Body of pancreas (tissue), 4 donors: ENCODE data around the gene TBC1D9. TPM values are rescaled to one million over a fixed set of nuclear protein-coding genes. Genes with fewer than 3 reads are reported as not detected.

Experiments used
- ATAC-seq: fragments of 150-250 bp; one replicate; pipeline ENCODE4 v1.9.1; 2016
- DNase-seq, 4 donors: peaks; one replicate each; pipeline ENCODE4 v3.0.0-alpha.2; 2019
- H3K27ac ChIP-seq, 4 donors: fragments of 200-600 bp; sonication (generic); 1 replicate in 3 of 4; 2 replicates in 1 of 4; pipeline versions ENCODE4 v1.5.1 to v1.6.1; 2016 to 2019; ENCODE audit warnings: mild to moderate bottlenecking in 1 of 4, mixed read lengths in 1 of 4, moderate library complexity in 1 of 4
- H3K27me3 ChIP-seq, 2 donors: fragments of 200-600 bp; sonication (generic); one replicate each; pipeline ENCODE4 v1.6.0; 2016; ENCODE audit warnings: mild to moderate bottlenecking in 1 of 2
- H3K36me3 ChIP-seq, 2 donors: fragments of 200-600 bp; sonication (generic); replicated peaks in 1 of 2; 2 replicates each; pipeline ENCODE4 v1.5.1; 2016; ENCODE audit warnings: low read depth in 2 of 2; ENCODE audit not compliant: insufficient read depth in 1 of 2
- H3K4me1 ChIP-seq: fragments of 200-600 bp; sonication (generic); one replicate; pipeline ENCODE4 v1.6.0; 2016
- H3K4me3 ChIP-seq, 2 donors: fragments of 200-600 bp; sonication (generic); 1 replicate in 1 of 2; 2 replicates in 1 of 2; pipeline ENCODE4 v1.5.1; 2016 to 2019
- H3K9me3 ChIP-seq, 3 donors: fragments of 200-600 bp; sonication (generic); 1 replicate in 2 of 3; 2 replicates in 1 of 3; pipeline ENCODE4 v1.5.1; 2016
- POLR2A ChIP-seq, 3 donors: fragments of 450-650 bp; IDR thresholded peaks; one replicate each; pipeline ENCODE4 v1.6.1; 2016; ENCODE audit warnings: antibody characterized with exemption in 3 of 3, mild to moderate bottlenecking in 2 of 3
- WGBS, 2 donors: methylation state at CpG; one replicate each; pipeline ENCODE4 v1.1.5; 2017; 5-methylcytosine and 5-hydroxymethylcytosine counted together
- intact Hi-C: fragments of 100-400 bp; cut with DNase I; formaldehyde crosslinking; loops from one replicate; pipeline ENCODE4 v1.15.1; 2023
- total RNA-seq, 2 donors: library from RNA; depleted of rRNA; stranded (reverse); fragments of >200 nt; gene quantifications; one replicate each; pipeline ENCODE4 v1.1.0, GENCODE V29; 2016
- TF ChIP-seq, protein P1 (sequence below), 7 experiments: fragments of 450-650 bp in 4 of 7; fragments of 200-600 bp in 3 of 7; sonication (generic) in 3 of 7; IDR thresholded peaks; one replicate each; pipeline ENCODE4 v1.5.1; 2016 to 2019; ENCODE audit warnings: antibody characterized with exemption in 7 of 7

Gene TBC1D9
- total RNA-seq, 2 donors from 2014 or later: 11.2 to 13.5 TPM

DNA sequence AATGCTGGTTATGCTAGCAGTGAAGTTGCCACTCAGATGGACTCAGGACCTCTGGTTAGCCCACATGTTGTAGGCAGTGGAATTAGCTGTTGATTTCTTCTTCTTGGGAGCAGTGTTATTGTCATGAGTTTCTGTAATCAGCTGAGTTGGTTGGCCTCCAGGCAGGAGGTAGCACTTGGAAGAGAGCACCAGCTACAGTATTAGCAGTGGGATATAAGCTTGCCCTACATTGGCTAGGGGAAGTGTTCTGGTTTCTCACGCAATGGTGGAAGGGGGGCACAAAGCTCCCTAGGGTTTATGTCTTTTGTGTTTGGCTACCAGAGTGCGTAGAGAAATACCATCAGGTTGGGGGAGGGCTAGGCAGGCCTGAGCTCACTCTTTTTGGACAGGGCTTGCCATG lies 153.5 kb downstream of the TBC1D9 start:
- Histone ChIP-seq H3K36me3 (no peaks in the 10 kb centered on the region), H3K4me1 (no peaks in the 10 kb centered on the region), H3K27ac (no peak overlapping the region), H3K9me3 (no peaks in the 10 kb centered on the region), H3K4me3 (no peak overlapping the region), H3K27me3 (no peaks in the 10 kb centered on the region)
- TF ChIP-seq, protein P1, sequence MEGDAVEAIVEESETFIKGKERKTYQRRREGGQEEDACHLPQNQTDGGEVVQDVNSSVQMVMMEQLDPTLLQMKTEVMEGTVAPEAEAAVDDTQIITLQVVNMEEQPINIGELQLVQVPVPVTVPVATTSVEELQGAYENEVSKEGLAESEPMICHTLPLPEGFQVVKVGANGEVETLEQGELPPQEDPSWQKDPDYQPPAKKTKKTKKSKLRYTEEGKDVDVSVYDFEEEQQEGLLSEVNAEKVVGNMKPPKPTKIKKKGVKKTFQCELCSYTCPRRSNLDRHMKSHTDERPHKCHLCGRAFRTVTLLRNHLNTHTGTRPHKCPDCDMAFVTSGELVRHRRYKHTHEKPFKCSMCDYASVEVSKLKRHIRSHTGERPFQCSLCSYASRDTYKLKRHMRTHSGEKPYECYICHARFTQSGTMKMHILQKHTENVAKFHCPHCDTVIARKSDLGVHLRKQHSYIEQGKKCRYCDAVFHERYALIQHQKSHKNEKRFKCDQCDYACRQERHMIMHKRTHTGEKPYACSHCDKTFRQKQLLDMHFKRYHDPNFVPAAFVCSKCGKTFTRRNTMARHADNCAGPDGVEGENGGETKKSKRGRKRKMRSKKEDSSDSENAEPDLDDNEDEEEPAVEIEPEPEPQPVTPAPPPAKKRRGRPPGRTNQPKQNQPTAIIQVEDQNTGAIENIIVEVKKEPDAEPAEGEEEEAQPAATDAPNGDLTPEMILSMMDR (IDR thresholded peaks at IDR 0.05): no peak
- ATAC-seq: no peak
- no peak for DNase-seq
- WGBS, 2 donors: 85 to 92% methylated on average over 2 of the region's 2 CpGs
- intact Hi-C loops: no loop called here

DNA sequence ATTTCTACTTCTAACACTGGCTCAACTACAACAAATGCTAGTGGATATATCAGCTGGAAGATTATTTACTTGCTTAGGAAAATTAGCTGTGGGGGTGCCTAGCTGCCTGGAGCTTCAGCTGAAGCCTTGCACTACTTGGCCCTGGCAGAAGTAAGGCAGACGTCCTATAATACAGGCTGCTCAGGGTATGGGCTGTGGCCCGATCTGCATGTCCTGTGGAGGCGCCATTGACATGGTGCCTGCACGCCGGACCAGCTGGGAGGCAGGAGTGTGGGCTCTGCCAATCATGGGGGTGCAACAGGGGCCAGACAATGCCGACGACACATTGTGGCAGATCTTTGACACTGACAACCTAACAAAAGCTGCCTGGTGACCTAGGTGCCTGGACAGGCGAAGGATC lies 155.8 kb downstream of the TBC1D9 start:
- H3K27ac ChIP-seq: no peak overlapping the region
- no peak overlapping the region for H3K4me3 ChIP-seq
- ATAC-seq (no peak), DNase-seq (no peak)
- no peaks in the 10 kb centered on the region for H3K4me1 ChIP-seq
- no peaks in the 10 kb centered on the region for H3K36me3 ChIP-seq
- no peak for TF ChIP-seq POLR2A (IDR thresholded peaks at IDR 0.05)
- TF ChIP-seq, protein P1 (IDR thresholded peaks at IDR 0.05): no peak
- no peaks in the 10 kb centered on the region for H3K9me3 ChIP-seq
- no peaks in the 10 kb centered on the region for H3K27me3 ChIP-seq
- intact Hi-C loops: no loop called here
- 73 to 81% methylated on average over 5 to 8 of the region's 8 CpGs for WGBS, 2 donors

DNA sequence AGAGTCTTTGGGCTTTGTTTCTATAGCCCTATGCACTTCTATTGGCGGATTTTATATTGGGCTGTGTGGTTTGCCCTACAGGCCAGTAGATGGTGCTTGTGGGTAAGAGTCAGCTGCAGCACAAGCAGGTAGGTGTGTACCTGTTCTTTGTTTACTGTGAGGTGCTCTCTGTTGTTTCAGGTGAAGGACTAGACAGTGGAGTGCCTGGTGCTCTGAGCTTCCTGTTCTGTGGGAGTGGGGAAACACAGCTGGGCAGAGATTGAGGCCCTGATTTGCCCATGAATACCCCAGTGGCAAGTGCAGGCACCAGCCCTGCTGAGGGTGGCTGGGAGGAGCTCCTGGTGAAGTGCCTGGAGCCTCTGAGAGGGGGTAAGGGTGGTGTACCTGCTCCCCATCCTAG lies 161.1 kb downstream of the TBC1D9 start:
- Histone ChIP-seq H3K27me3 (no peaks in the 10 kb centered on the region), H3K4me3 (no peak overlapping the region), H3K27ac (no peak overlapping the region), H3K36me3 (no peaks in the 10 kb centered on the region), H3K4me1 (no peaks in the 10 kb centered on the region), H3K9me3 (no peaks in the 10 kb centered on the region)
- no peak for TF ChIP-seq POLR2A (IDR thresholded peaks at IDR 0.05)
- TF ChIP-seq, protein P1 (IDR thresholded peaks at IDR 0.05): peak; percentile 46 to 82 (median 73)
- intact Hi-C loops: loop anchor here (5.0 kb wide), 1 partner anchor 257 kb away; no protein-coding TSS in a partner anchor
- DNase-seq (peak; percentile 39 to 56 (median 52)), ATAC-seq (peak; percentile 89)
- 20 to 30% methylated on average over 1 of the region's 1 CpG for WGBS, 2 donors

DNA sequence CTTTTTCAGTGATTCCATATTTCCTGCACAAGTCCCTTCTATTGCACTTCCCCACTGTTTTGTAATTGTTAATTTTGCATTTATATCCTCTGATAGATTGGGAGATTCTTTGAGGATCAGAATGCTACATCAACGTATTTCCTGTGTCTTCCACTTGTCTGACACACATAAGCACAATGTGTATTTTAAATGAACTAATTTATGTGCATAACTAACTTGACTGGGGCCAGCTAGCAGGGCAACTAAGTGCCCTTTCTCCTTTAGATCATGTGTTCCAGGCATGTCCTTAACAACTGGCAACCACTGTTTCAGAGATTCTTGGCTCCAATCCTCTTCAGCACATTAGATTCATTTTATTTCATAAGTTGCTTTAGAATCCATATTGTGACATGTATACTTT lies 171.7 kb downstream of the TBC1D9 start:
- TF ChIP-seq, protein P1 (IDR thresholded peaks at IDR 0.05): no peak
- no peak for TF ChIP-seq POLR2A (IDR thresholded peaks at IDR 0.05)
- 45 to 48% methylated on average over 1 of the region's 1 CpG for WGBS, 2 donors
- intact Hi-C loops: no loop called here

DNA sequence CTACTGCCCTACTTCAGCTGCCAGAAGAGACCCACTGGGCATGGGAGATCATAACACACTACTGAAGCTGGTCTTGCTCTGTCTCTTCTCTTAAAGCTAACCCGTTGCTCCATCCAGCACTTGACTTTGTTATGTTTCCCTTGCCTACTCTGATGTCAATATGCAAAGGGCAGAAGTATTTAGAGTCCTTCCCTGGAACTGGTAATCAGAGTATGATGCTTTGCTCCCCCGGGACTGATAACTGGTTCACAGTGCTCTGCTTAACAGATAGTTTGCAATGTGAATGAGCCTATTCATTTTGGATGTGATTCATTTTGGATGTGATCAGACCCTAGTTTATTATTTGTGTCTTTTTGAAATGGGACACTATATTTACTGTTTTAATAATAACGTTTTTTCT lies 175.1 kb downstream of the TBC1D9 start:
- H3K27ac ChIP-seq: no peak overlapping the region
- DNase-seq (no peak), ATAC-seq (no peak)
- no peaks in the 10 kb centered on the region for H3K36me3 ChIP-seq
- intact Hi-C loops: no loop called here
- peaks cover 0 to 13% of the 10 kb centered on the region in 2 donors for H3K27me3 ChIP-seq
- 61 to 71% methylated on average over 3 of the region's 3 CpGs for WGBS, 2 donors
- TF ChIP-seq, protein P1 (IDR thresholded peaks at IDR 0.05): no peak
- no peak overlapping the region for H3K4me3 ChIP-seq
- H3K4me1 ChIP-seq: no peaks in the 10 kb centered on the region
- no peaks in the 10 kb centered on the region for H3K9me3 ChIP-seq

More for the DNA sequence above, 171.7 kb downstream of the TBC1D9 start:
- Histone ChIP-seq H3K36me3 (no peaks in the 10 kb centered on the region), H3K4me3 (no peak overlapping the region), H3K9me3 (no peaks in the 10 kb centered on the region), H3K27me3 (peaks cover 0 to 8% of the 10 kb centered on the region in 2 donors), H3K4me1 (no peaks in the 10 kb centered on the region), H3K27ac (no peak overlapping the region)
- ATAC-seq (no peak), DNase-seq (no peak)
